ENCODE measurements around the gene CCNL1. TPM values are rescaled to one million over a fixed set of nuclear protein-coding genes. Genes with fewer than 3 reads are reported as not detected.

Gene CCNL1
- polyA plus RNA-seq, 1 donor from 2014 or later, result 186 TPM

DNA sequence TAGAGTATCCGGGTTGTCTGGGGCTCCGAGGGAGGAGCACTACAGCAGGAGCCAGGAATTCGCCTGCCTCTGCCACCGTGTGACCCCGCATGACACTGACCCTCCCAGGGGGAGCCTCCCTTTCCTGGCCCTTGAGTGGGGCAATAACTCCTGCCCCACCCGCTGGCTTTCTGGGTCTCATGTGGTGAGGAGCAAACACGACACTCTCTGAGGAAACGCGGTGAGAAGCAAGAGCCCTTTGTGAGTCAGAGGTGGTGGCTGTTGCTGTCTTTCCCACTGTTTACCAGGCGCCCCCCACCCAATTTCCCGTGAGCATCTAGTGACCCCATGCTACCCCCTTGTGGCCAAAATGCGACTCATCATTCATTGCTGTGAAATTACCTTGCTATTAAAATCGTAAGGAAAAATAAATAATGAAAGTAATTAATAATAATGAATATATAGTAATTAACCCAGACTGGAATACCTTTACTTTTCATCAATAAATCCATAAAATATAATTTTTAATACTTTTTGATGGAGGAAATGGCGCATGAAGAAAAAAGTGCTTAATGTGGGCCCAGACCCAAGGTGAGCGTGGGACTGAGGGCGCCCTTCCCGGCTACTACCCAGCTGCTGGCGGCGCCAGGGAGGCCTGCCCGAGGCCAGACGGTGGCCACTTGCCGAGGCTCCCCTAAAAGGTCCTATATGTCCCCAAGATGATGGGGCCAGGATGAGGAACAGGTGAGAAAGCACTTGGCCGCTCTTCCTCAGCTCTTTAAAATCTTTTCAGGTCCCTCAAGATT lies 29.3 kb downstream of the CCNL1 start:
- peak overlapping the region; percentile 56 for H3K27ac ChIP-seq (ENCODE audit: low read length)
- TF ChIP-seq EP300 (conservative IDR thresholded peaks at IDR 0.05; ENCODE audit: poor library complexity, severe bottlenecking) (peak; percentile 16), TAF1 (IDR thresholded peaks at IDR 0.05; ENCODE audit: low read depth) (no peak), SMC3 (conservative IDR thresholded peaks at IDR 0.05; ENCODE audit: poor library complexity) (peak; percentile 85), POLR2AphosphoS5 (IDR thresholded peaks at IDR 0.05) (peak; percentile 42), EZH2 (IDR thresholded peaks at IDR 0.05; ENCODE audit: borderline replicate concordance, insufficient read depth, low read length, poor library complexity, severe bottlenecking) (no peak), RAD21 (conservative IDR thresholded peaks at IDR 0.05) (peak; percentile 83), MXI1 (conservative IDR thresholded peaks at IDR 0.05; ENCODE audit: poor library complexity, severe bottlenecking) (no peak)
- TF ChIP-seq, protein P1, sequence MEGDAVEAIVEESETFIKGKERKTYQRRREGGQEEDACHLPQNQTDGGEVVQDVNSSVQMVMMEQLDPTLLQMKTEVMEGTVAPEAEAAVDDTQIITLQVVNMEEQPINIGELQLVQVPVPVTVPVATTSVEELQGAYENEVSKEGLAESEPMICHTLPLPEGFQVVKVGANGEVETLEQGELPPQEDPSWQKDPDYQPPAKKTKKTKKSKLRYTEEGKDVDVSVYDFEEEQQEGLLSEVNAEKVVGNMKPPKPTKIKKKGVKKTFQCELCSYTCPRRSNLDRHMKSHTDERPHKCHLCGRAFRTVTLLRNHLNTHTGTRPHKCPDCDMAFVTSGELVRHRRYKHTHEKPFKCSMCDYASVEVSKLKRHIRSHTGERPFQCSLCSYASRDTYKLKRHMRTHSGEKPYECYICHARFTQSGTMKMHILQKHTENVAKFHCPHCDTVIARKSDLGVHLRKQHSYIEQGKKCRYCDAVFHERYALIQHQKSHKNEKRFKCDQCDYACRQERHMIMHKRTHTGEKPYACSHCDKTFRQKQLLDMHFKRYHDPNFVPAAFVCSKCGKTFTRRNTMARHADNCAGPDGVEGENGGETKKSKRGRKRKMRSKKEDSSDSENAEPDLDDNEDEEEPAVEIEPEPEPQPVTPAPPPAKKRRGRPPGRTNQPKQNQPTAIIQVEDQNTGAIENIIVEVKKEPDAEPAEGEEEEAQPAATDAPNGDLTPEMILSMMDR (IDR thresholded peaks at IDR 0.05; ENCODE audit: poor library complexity, severe bottlenecking), result peak; percentile 80
- TF ChIP-seq, protein P2, sequence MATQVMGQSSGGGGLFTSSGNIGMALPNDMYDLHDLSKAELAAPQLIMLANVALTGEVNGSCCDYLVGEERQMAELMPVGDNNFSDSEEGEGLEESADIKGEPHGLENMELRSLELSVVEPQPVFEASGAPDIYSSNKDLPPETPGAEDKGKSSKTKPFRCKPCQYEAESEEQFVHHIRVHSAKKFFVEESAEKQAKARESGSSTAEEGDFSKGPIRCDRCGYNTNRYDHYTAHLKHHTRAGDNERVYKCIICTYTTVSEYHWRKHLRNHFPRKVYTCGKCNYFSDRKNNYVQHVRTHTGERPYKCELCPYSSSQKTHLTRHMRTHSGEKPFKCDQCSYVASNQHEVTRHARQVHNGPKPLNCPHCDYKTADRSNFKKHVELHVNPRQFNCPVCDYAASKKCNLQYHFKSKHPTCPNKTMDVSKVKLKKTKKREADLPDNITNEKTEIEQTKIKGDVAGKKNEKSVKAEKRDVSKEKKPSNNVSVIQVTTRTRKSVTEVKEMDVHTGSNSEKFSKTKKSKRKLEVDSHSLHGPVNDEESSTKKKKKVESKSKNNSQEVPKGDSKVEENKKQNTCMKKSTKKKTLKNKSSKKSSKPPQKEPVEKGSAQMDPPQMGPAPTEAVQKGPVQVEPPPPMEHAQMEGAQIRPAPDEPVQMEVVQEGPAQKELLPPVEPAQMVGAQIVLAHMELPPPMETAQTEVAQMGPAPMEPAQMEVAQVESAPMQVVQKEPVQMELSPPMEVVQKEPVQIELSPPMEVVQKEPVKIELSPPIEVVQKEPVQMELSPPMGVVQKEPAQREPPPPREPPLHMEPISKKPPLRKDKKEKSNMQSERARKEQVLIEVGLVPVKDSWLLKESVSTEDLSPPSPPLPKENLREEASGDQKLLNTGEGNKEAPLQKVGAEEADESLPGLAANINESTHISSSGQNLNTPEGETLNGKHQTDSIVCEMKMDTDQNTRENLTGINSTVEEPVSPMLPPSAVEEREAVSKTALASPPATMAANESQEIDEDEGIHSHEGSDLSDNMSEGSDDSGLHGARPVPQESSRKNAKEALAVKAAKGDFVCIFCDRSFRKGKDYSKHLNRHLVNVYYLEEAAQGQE (IDR thresholded peaks at IDR 0.05; ENCODE audit: borderline replicate concordance), result no peak
- H3K9me2 ChIP-seq (ENCODE audit: insufficient read depth, low read length), result no peaks in the 10 kb centered on the region
- no peaks in the 10 kb centered on the region for H3K79me2 ChIP-seq (replicated peaks; ENCODE audit: insufficient read depth, low read length)
- H4K20me1 ChIP-seq (ENCODE audit: insufficient read depth), result no peaks in the 10 kb centered on the region
- H3K27me3 ChIP-seq (ENCODE audit: insufficient read depth, low read depth, low read length), result no peaks in the 10 kb centered on the region
- peak overlapping the region; percentile 39 for H3K9ac ChIP-seq (ENCODE audit: low read length)
- H2AFZ ChIP-seq (ENCODE audit: low read depth, low read length), result peak overlapping the region; percentile 61
- H3K4me2 ChIP-seq (ENCODE audit: low read length), result no peak overlapping the region
- H3K9me3 ChIP-seq (ENCODE audit: low read length), result no peaks in the 10 kb centered on the region
- no peak overlapping the region for H3K4me3 ChIP-seq (ENCODE audit: low read length)
- no peaks in the 10 kb centered on the region for H3F3A ChIP-seq (ENCODE audit: insufficient read depth, low read length, poor library complexity, severe bottlenecking)
- no peaks in the 10 kb centered on the region for H3K36me3 ChIP-seq (ENCODE audit: insufficient read depth, low read length)

DNA sequence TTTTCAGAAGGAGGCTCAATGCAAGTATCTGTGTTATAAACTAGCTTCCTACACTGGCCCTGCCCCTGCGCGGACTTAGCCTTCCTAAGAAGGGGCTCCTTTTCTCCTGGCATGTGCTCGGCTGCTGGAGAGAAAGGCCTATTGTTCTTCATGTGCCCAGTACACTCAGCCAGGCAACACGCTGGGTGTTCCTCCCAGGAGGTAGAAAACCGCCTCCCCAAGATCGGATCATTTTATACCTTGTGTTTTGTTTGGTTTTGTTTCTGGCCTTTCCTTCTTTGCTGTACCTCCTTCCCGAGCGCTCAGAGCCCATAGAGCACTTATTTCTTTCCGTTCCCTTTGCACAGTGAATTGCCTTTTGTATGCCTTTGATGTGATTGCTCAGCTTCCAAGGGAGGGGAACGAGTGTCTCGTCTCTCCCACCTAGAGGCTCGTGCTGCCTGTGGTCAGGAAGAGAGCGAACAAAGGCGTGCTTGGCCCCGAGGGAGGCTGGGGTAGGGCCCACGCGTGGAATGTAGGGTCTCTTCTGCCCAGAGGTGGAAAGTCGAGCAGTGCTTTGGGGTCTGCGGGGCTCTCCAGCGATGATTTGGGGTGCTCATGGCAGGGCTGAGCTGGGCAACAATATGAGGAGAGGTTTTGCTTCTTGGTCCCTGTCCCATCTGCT lies 30.0 kb downstream of the CCNL1 start:
- Histone ChIP-seq H3K9ac (ENCODE audit: low read length) (peak overlapping the region; percentile 39), H3F3A (ENCODE audit: insufficient read depth, low read length, poor library complexity, severe bottlenecking) (no peaks in the 10 kb centered on the region), H3K27me3 (ENCODE audit: insufficient read depth, low read depth, low read length) (no peaks in the 10 kb centered on the region), H3K79me2 (replicated peaks; ENCODE audit: insufficient read depth, low read length) (no peaks in the 10 kb centered on the region), H3K9me2 (ENCODE audit: insufficient read depth, low read length) (no peaks in the 10 kb centered on the region), H3K4me2 (ENCODE audit: low read length) (no peak overlapping the region), H3K9me3 (ENCODE audit: low read length) (no peaks in the 10 kb centered on the region), H3K4me3 (ENCODE audit: low read length) (no peak overlapping the region), H3K36me3 (ENCODE audit: insufficient read depth, low read length) (no peaks in the 10 kb centered on the region), H3K27ac (ENCODE audit: low read length) (peak overlapping the region; percentile 56), H4K20me1 (ENCODE audit: insufficient read depth) (no peaks in the 10 kb centered on the region), H2AFZ (ENCODE audit: low read depth, low read length) (peak overlapping the region; percentile 61)
- TF ChIP-seq TAF1 (IDR thresholded peaks at IDR 0.05; ENCODE audit: low read depth), result peak; percentile 39
- TF ChIP-seq, protein P2 (IDR thresholded peaks at IDR 0.05; ENCODE audit: borderline replicate concordance), result no peak
